Kidney (tissue), 14 donors: ENCODE results near the gene NCKAP5. TPM values are rescaled to one million over a fixed set of nuclear protein-coding genes. Genes with fewer than 3 reads are reported as not detected.

Experiments used
- DNase-seq, 5 donors: peaks; one replicate each; pipeline ENCODE4 v3.0.0-alpha.2; 2013 to 2020
- FAIRE-seq: peaks from 2 replicates; lab custom pipeline; 2012; peaks lifted over from hg19 to GRCh38; lab: Jason Lieb, UNC
- H3K27ac ChIP-seq, 2 donors: one replicate each; pipeline ENCODE4 v1.7.0; 2013; ENCODE audit warnings: low read depth in 2 of 2, low read length in 2 of 2, inconsistent platforms in 1 of 2
- H3K27me3 ChIP-seq: one replicate; pipeline ENCODE4 v1.7.1; 2013; ENCODE audit warnings: low read length, inconsistent platforms; ENCODE audit not compliant: control insufficient read depth, insufficient read depth
- H3K36me3 ChIP-seq, 3 donors: one replicate each; pipeline versions ENCODE4 v1.7.0 to v1.7.1; 2013; ENCODE audit warnings: low read length in 3 of 3, control low read depth in 1 of 3, inconsistent platforms in 1 of 3; ENCODE audit not compliant: insufficient read depth in 3 of 3, control insufficient read depth in 2 of 3
- H3K4me1 ChIP-seq, 3 donors: one replicate each; pipeline versions ENCODE4 v1.7.0 to v1.7.1; 2013; ENCODE audit warnings: low read length in 3 of 3, inconsistent platforms in 1 of 3, low read depth in 1 of 3; ENCODE audit not compliant: control insufficient read depth in 2 of 3, insufficient read depth in 2 of 3
- H3K4me3 ChIP-seq, 3 donors: one replicate each; pipeline versions ENCODE4 v1.7.0 to v1.8.1; 2013; ENCODE audit warnings: low read length in 3 of 3, control low read depth in 1 of 3, inconsistent platforms in 1 of 3
- H3K9ac ChIP-seq, 3 donors: one replicate each; pipeline versions ENCODE4 v1.7.0 to v1.7.1; 2013; ENCODE audit warnings: low read length in 3 of 3, control low read depth in 1 of 3, inconsistent platforms in 1 of 3
- H3K9me3 ChIP-seq, 3 donors: one replicate each; pipeline versions ENCODE4 v1.7.0 to v1.7.1; 2013; ENCODE audit warnings: low read length in 3 of 3, control low read depth in 1 of 3, inconsistent platforms in 1 of 3; ENCODE audit not compliant: control insufficient read depth in 2 of 3, insufficient read depth in 1 of 3
- CTCF ChIP-seq: IDR thresholded peaks from 3 replicates; pipeline ENCODE4 v1.5.1; 2012; ENCODE audit warnings: mild to moderate bottlenecking, moderate library complexity, borderline replicate concordance; ENCODE audit not compliant: insufficient read depth; ENCODE audit errors: extremely low read depth
- intact Hi-C: fragments of 100-400 bp; cut with DNase I; formaldehyde crosslinking; loops from one replicate; pipeline ENCODE4 v1.11.1; 2022
- polyA plus RNA-seq: library from polyadenylated mRNA; stranded (reverse); fragments of 350-450 nt; fragmentation: Illumina TruSeq; extraction: RNeasy Lipid Tissue Mini Kit (QIAGEN cat#74804); gene quantifications from one replicate; pipeline ENCODE4 v1.2.3, GENCODE V29; 2014; ENCODE audit warnings: low read depth, low replicate concordance; ENCODE audit not compliant: insufficient read depth
- total RNA-seq: library from RNA; stranded (reverse); fragmentation: NEBNext Ultra II Directional; extraction: Animal tissue kit (Norgen Biotek cat#: 25700); gene quantifications from one replicate; pipeline ENCODE4 v1.2.1, GENCODE V29; 2021
- donor health status: control.
- donor health status: control.
- donor health status: control.
- donor health status: control.
- donor health status: control.
- donor health status: DM: yes; HTN: yes; CAD: no.
- donor health status: Normal renal cell carcinoma (clear cell type).

Gene NCKAP5
- total and polyA plus RNA-seq, 2 donors from 2014 or later: 1.8 to 2.9 TPM

DNA sequence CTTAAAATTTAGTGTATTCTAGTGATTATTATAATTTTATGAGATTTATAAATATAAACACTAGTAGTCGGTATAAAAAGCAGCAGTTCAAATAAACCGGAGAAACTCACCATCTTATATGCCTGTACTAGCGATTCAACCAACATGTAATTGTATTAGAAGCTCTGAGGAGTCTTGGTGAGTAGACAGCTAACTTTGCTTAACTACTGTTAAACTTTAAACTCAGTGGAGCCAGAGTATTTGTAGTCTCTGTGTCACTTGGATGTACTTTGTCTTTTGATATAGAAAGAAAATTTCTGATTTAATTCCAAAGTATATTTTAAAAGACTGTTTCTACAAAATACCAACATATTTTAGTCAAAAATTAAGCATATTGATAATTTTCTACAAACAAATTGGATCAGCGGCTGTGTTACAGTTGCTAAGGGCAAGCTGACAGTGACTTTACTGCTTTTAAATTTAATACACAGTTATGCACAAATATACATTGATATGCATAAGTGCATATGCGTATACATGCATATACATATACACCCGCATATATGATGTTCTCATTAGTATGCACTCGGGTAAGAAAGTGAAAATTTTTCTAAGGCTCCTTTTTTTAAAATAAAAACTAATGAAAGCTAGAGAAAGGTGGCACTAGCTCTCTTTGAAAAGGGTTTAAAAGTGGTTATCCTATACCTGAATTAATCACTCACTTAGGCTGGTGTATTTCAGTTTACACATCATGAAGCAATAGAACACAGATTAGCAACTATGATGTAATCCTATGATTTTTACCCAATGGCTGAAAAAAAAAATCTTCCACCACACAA lies 374.5 kb downstream of the NCKAP5 start:
- Histone ChIP-seq H3K27ac (no peak overlapping the region), H3K4me3 (peak overlapping the region in 2 of 3 donors; percentile 17 to 36), H3K27me3 (no peaks in the 10 kb centered on the region), H3K4me1 (no peaks in the 10 kb centered on the region), H3K9ac (no peak overlapping the region), H3K9me3 (no peaks in the 10 kb centered on the region), H3K36me3 (no peaks in the 10 kb centered on the region)
- DNase-seq (peak in 2 of 5 donors; percentile 10 to 12), FAIRE-seq (no peak)
- no peak for TF ChIP-seq CTCF
- intact Hi-C loops: no loop called here

DNA sequence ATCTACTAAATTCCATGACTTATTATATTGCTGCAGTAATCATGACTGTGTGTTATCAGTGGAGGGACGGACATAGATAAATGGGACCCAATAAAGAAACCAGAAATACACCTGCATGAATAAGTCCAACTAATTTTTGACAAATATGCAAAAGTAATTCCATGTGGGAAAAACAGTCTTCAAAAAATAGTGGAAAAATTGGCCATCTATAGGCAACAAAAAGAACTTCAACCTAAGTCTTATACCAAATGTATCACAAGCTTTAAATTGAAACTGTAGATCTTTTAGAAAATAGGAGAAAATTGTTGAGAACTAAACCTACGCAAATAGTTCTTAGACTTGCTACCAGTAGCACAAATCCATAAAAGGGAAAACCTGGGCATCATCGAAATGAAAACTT lies 376.2 kb downstream of the NCKAP5 start:
- H3K9me3 ChIP-seq: no peaks in the 10 kb centered on the region
- H3K27me3 ChIP-seq: no peaks in the 10 kb centered on the region
- no peak overlapping the region for H3K4me3 ChIP-seq
- no peak overlapping the region for H3K27ac ChIP-seq
- no peaks in the 10 kb centered on the region for H3K36me3 ChIP-seq
- H3K4me1 ChIP-seq: no peaks in the 10 kb centered on the region
- FAIRE-seq (no peak), DNase-seq (no peak)
- no peak overlapping the region for H3K9ac ChIP-seq
- intact Hi-C loops: no loop called here
- no peak for TF ChIP-seq CTCF

- FAIRE-seq (no peak), DNase-seq (no peak)
- H3K9me3 ChIP-seq: no peaks in the 10 kb centered on the region
- H3K4me1 ChIP-seq: no peaks in the 10 kb centered on the region
- no peak overlapping the region for H3K9ac ChIP-seq
- intact Hi-C loops: loop anchor here (10.0 kb wide), 1 partner anchor 632 kb away; no protein-coding TSS in a partner anchor
- no peak overlapping the region for H3K27ac ChIP-seq
- no peaks in the 10 kb centered on the region for H3K27me3 ChIP-seq
- no peak for TF ChIP-seq CTCF
- H3K36me3 ChIP-seq: no peaks in the 10 kb centered on the region
- no peak overlapping the region for H3K4me3 ChIP-seq
These were observed 391.1 kb downstream of the NCKAP5 start for GRCh38 chr2:133177196-133177595.
